ENCODE results near the gene CMSS1.
"Not testable (repeated sequence)": the region's sequence is repeated elsewhere in the genome, so short reads cannot be mapped to it uniquely, and the experiment has no call there.

Gene CMSS1

DNA sequence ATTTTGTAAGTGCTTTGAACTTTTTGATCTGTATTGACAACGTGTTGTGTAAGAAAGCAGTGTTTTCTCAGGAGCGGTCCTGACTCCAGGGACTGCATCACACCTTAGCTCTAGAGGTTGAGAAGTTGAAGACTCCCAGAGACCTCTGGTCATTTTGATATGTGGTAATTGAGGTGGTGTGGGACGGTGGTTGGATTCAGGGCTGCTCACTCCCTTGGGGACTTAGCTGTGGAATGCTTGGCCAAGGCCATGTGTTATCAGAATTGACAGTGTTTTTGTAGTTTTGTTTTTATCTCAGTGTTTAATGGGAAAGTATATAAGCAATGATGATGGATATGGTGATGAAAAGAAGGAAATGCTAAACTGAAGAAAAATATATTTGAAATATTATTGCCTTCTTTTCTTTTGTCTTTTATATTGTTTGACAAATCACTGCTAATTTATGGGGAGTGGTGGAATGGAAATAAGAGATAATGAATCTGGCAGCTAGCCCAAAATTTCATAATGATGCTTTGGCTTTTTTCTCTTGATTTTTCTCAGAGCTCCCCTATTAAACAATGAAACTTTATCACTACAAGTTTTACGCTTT lies 16.0 kb downstream of the CMSS1 start:
- no peak overlapping the region for H3K4me3 ChIP-seq (ENCODE audit: low read depth, low read length)
- TF ChIP-seq CTCF (IDR thresholded peaks at IDR 0.05; ENCODE audit: low read depth, low read length), result no peak

- TF ChIP-seq CTCF (IDR thresholded peaks at IDR 0.05; ENCODE audit: low read depth, low read length), result no peak
Measured at GRCh38 chr3:99834211-99834957, 16.7 kb downstream of the CMSS1 start.

GRCh38 chr3:99836681-99837080 lies 19.0 kb downstream of the CMSS1 start:
- no peak overlapping the region for H3K4me3 ChIP-seq (ENCODE audit: low read depth, low read length)
- no peak for TF ChIP-seq CTCF (IDR thresholded peaks at IDR 0.05; ENCODE audit: low read depth, low read length)

More at GRCh38 chr3:99834211-99834957, 16.7 kb downstream of the CMSS1 start:
- no peak overlapping the region for H3K4me3 ChIP-seq (ENCODE audit: low read depth, low read length)

GRCh38 chr3:99837715-99838114 lies 20.1 kb downstream of the CMSS1 start:
- TF ChIP-seq CTCF (IDR thresholded peaks at IDR 0.05; ENCODE audit: low read depth, low read length), result no peak
- H3K4me3 ChIP-seq (ENCODE audit: low read depth, low read length), result no peak overlapping the region

DNA sequence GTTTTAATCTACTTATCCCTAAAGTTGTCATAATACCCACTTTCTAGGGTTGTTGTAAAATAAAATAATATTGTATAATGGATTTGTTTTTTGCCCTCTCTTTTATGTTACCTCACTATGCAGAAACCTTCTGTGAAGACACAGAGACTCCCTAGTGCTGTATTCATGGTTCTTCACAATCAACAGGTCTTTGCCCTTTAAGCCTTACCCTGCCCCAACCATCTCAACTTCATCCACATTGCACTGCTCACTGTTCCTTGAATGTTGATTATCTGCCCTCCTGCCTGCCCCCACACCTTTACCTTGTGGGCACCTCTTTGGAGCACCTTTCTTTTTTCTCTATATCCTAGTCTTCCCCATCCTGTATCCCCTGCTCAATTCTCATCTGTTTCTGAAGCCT lies 21.1 kb downstream of the CMSS1 start:
- H3K4me3 ChIP-seq (ENCODE audit: low read depth, low read length), result no peak overlapping the region
- no peak for TF ChIP-seq CTCF (IDR thresholded peaks at IDR 0.05; ENCODE audit: low read depth, low read length)

GRCh38 chr3:99839613-99840012 lies 22.0 kb downstream of the CMSS1 start:
- no peak overlapping the region for H3K4me3 ChIP-seq (ENCODE audit: low read depth, low read length)
- no peak for TF ChIP-seq CTCF (IDR thresholded peaks at IDR 0.05; ENCODE audit: low read depth, low read length)

DNA sequence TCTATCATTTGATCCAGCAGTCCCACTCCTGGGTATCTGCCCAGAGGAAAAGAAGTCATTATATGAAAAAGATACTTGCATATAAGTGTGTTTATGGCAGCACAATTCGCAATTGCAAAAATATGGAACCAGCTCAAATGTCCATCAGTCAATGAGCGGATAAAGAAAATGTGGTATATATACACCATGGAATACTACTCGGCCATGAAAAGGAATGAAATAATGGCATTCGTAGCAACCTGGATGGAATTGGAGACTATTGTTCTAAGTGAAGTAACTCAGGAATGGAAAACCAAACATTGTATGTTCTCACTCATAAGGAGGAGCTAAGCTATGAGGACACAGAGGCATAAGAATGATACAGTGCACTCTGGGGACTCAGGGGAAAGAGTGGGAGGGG lies 24.3 kb downstream of the CMSS1 start:
- H3K4me3 ChIP-seq (ENCODE audit: low read depth, low read length), result not testable (repeated sequence)

Data from WI38 (cell line).